K562 (cell line): Measurements from ENCODE around the gene WWOX. TPM values are rescaled to one million over a fixed set of nuclear protein-coding genes. Genes with fewer than 3 reads are reported as not detected.

Experiments used
- CBX5 ChIP-seq: IDR thresholded peaks from 2 replicates; pipeline ENCODE4 v1.6.1; 2014; ENCODE audit warnings: low read depth, borderline replicate concordance
- EGR1 ChIP-seq: fragments of 450-650 bp; conservative IDR thresholded peaks from 2 replicates; pipeline ENCODE4 v1.6.1; 2017; ENCODE audit warnings: mild to moderate bottlenecking
- GABPA ChIP-seq: fragments of 200-800 bp; sonication (Bioruptor generic); conservative IDR thresholded peaks from 2 replicates; pipeline ENCODE4 v1.6.1; 2016; ENCODE audit warnings: low read depth, missing genetic modification characterization, missing compliant biosample characterization
- HNRNPLL ChIP-seq: fragments of 200-400 bp; formaldehyde crosslinking; IDR thresholded peaks from 2 replicates; pipeline ENCODE4 v1.6.1; 2017; ENCODE audit warnings: low read length, low read depth, mild to moderate bottlenecking; ENCODE audit not compliant: poor library complexity, severe bottlenecking
- LCOR ChIP-seq: sonication (generic); formaldehyde crosslinking; IDR thresholded peaks from 2 replicates; pipeline ENCODE4 v1.8.0; 2022; ENCODE audit warnings: mild to moderate bottlenecking, missing genetic modification reagents
- MAX ChIP-seq: sonication (generic); formaldehyde crosslinking; IDR thresholded peaks from 2 replicates; pipeline ENCODE4 v1.9.0; 2022; ENCODE audit warnings: mild to moderate bottlenecking, missing genetic modification reagents
- MLLT1 ChIP-seq, 2 experiments: fragments of 450-650 bp; IDR thresholded peaks; 2 replicates each; pipeline ENCODE4 v1.6.1; 2016
- MLX ChIP-seq, 2 experiments: fragments of 450-650 bp in 1 of 2; sonication (generic) in 1 of 2; formaldehyde crosslinking; conservative IDR thresholded peaks; 2 replicates each; pipeline versions ENCODE4 v1.4.0 to v1.8.1; 2020 to 2022; ENCODE audit warnings: mild to moderate bottlenecking in 1 of 2, missing genetic modification reagents in 1 of 2
- MNT ChIP-seq, 2 experiments: fragments of 450-650 bp; conservative IDR thresholded peaks; 2 replicates each; pipeline ENCODE4 v1.6.1; 2017; ENCODE audit warnings: mild to moderate bottlenecking in 2 of 2, moderate library complexity in 2 of 2
- NFIC ChIP-seq: fragments of 450-650 bp; IDR thresholded peaks from 2 replicates; pipeline ENCODE4 v1.6.1; 2017; ENCODE audit warnings: mild to moderate bottlenecking, inconsistent platforms
- NFRKB ChIP-seq: fragments of 450-650 bp; IDR thresholded peaks from 2 replicates; pipeline ENCODE4 v1.6.1; 2016; ENCODE audit warnings: low read depth
- PURB ChIP-seq: sonication (generic); formaldehyde crosslinking; IDR thresholded peaks from 2 replicates; pipeline ENCODE4 v1.9.0; 2021; ENCODE audit warnings: low read depth, mild to moderate bottlenecking, missing genetic modification reagents
- RFX5 ChIP-seq: IDR thresholded peaks from 2 replicates; pipeline ENCODE4 v1.6.1; 2011; ENCODE audit warnings: low read depth, mild to moderate bottlenecking, improper control_type of control experiment, low read length
- SAP30 ChIP-seq: fragments of 200-600 bp; sonication (generic); IDR thresholded peaks from 2 replicates; pipeline ENCODE4 v1.6.1; 2012; ENCODE audit warnings: borderline replicate concordance, low read depth, mild to moderate bottlenecking, moderate library complexity, low read length, control low read depth, inconsistent platforms; ENCODE audit not compliant: insufficient read depth, poor library complexity, severe bottlenecking
- SMARCA5 ChIP-seq: fragments of 450-650 bp; IDR thresholded peaks from 2 replicates; pipeline ENCODE4 v1.6.1; 2016
- SMARCE1 ChIP-seq: fragments of 450-650 bp; IDR thresholded peaks from 2 replicates; pipeline ENCODE4 v1.7.1; 2016; ENCODE audit warnings: mild to moderate bottlenecking
- SREBF1 ChIP-seq: fragments of 150-350 bp; IDR thresholded peaks from 2 replicates; pipeline ENCODE4 v1.6.1; 2014; ENCODE audit warnings: antibody characterized with exemption, low read depth, low read length, borderline replicate concordance
- XRCC5 ChIP-seq: fragments of 200-400 bp; formaldehyde crosslinking; IDR thresholded peaks from 2 replicates; pipeline ENCODE4 v1.6.1; 2017; ENCODE audit warnings: low read depth, mild to moderate bottlenecking, low read length
- YY1 ChIP-seq, 3 experiments: IDR thresholded peaks; 2 replicates each; pipeline ENCODE4 v1.6.1; 2011; ENCODE audit warnings: low read length in 2 of 3, mild to moderate bottlenecking in 2 of 3, moderate library complexity in 2 of 3, borderline replicate concordance in 1 of 3, control low read depth in 1 of 3, low read depth in 1 of 3; ENCODE audit not compliant: insufficient read depth in 3 of 3, insufficient replicate concordance in 2 of 3, control insufficient read depth in 1 of 3, insufficient read length in 1 of 3; ENCODE audit errors: extremely low read depth in 1 of 3
- ZNF354B ChIP-seq: fragments of 250-450 bp; sonication (Bioruptor Pico); IDR thresholded peaks from 2 replicates; pipeline ENCODE4 v1.4.0; 2020
- ZNF696 ChIP-seq: fragments of 250-450 bp; sonication (Bioruptor Pico); conservative IDR thresholded peaks from 2 replicates; pipeline ENCODE4 v1.4.0; 2020; ENCODE audit warnings: mild to moderate bottlenecking, moderate library complexity
- ZSCAN29 ChIP-seq: fragments of 450-650 bp; IDR thresholded peaks from 2 replicates; pipeline ENCODE4 v1.6.1; 2017
- polyA plus RNA-seq, 8 experiments: library from polyadenylated mRNA; depleted of rRNA in 4 of 8; stranded (reverse) in 5 of 8; unstranded in 3 of 8; fragments of >200 nt; fragmentation: Nextera tagmentation in 2 of 8; fragmentation: Illumina TruSeq in 1 of 8; extraction: Ambion mirVana in 2 of 8; extraction: Trizol in 1 of 8; gene quantifications; 2 replicates each; pipeline versions ENCODE4 v1.2.1 to v1.2.3, GENCODE V29; 2011 to 2014; ENCODE audit warnings: inconsistent platforms in 1 of 8, missing spikeins in 1 of 8
- total RNA-seq, 7 experiments: library from RNA; depleted of rRNA in 6 of 7; stranded (reverse); fragments of >200 nt in 6 of 7; fragmentation: Illumina TruSeq in 2 of 7; extraction: Trizol in 2 of 7; gene quantifications; 2 replicates each; pipeline versions ENCODE4 v1.2.1 to v1.2.3, GENCODE V29; 2011 to 2021; ENCODE audit warnings: low replicate concordance in 1 of 7

The WWOX gene
- total and polyA plus RNA-seq, 9 of the 15 experiments (the other 6 are each of a cell fraction or from before 2014, with no cell fraction given), result 1.6 to 22.7 (median 8.1) TPM

GRCh38 chr16:78099271-78100111, at the start of gene WWOX (continued):
- peak; percentile 83 to 89 for TF ChIP-seq MNT (conservative IDR thresholded peaks at IDR 0.05)
- TF ChIP-seq SMARCE1, result no peak
- TF ChIP-seq PURB (CRISPR knock-in tag), result no peak
- TF ChIP-seq ZNF696, result no peak
- TF ChIP-seq HNRNPLL, result peak; percentile 73
- TF ChIP-seq SREBF1, result 0 out of 2 replicates have a peak, but pooled peaks have one; percentile 28
- TF ChIP-seq XRCC5, result peak; percentile 97; the same call in 1 of the 2 replicates
- 0 out of 2 replicates have a peak, but pooled peaks have one; percentile 49 for TF ChIP-seq SMARCA5
- TF ChIP-seq MLLT1 (IDR thresholded peaks at IDR 0.05), result 0 out of 4 replicates have a peak, but pooled peaks of 1 of the 2 experiments have one; percentile 37
- peak; percentile 94 for TF ChIP-seq ZSCAN29
- no peak for TF ChIP-seq NFRKB
- peak; percentile 44 for TF ChIP-seq NFIC
- TF ChIP-seq EGR1, result 0 out of 2 replicates have a peak, but pooled peaks have one; percentile 25
- TF ChIP-seq CBX5, result no peak
- TF ChIP-seq GABPA (tag), result peak; percentile 81
- TF ChIP-seq MAX (CRISPR knock-in tag), result peak; percentile 71; the same call in 1 of the 2 replicates
- peak; percentile 71 for TF ChIP-seq LCOR (CRISPR knock-in tag)
- peak; percentile 45 for TF ChIP-seq SAP30
- TF ChIP-seq RFX5, result peak; percentile 83
- no peak for TF ChIP-seq ZNF354B (CRISPR knock-in tag)
- no peak for TF ChIP-seq MLX (CRISPR knock-in tag; conservative IDR thresholded peaks at IDR 0.05)
- peak in 2 of 3 experiments; percentile 74 to 77 for TF ChIP-seq YY1 (IDR thresholded peaks at IDR 0.05; ENCODE audit: borderline replicate concordance in 1 of 3, control insufficient read depth in 1 of 3, extremely low read depth in 1 of 3, insufficient read depth in 3 of 3, insufficient read length in 1 of 3, insufficient replicate concordance in 2 of 3, low read depth in 1 of 3, low read length in 2 of 3)
